Stimulated activated CD4-positive, alpha-beta T cell treated with anti-CD3 and anti-CD28 coated beads, Interleukin-2, amount 100 ng/mL, for 24 hours (primary cell): Measurements from ENCODE around the gene EP400.
"Not testable (repeated sequence)": the region's sequence is repeated elsewhere in the genome, so short reads cannot be mapped to it uniquely, and the experiment has no call there.

Source experiments
- DNase-seq, 2 donors: peaks; one replicate each; pipeline ENCODE4 v3.0.0-alpha.2; 2020

Gene EP400

GRCh38 chr12:132099739-132100138 is 150.0 kb downstream of the EP400 start:
- no peak for DNase-seq

- DNase-seq, result no peak
Observed at GRCh38 chr12:132100306-132101065, 150.7 kb downstream of the EP400 start.

GRCh38 chr12:132102297-132102696 is 152.6 kb downstream of the EP400 start:
- DNase-seq, result no peak

GRCh38 chr12:132103072-132103471 is 153.3 kb downstream of the EP400 start:
- not testable (repeated sequence) for DNase-seq

GRCh38 chr12:132103542-132104308 is 154.0 kb downstream of the EP400 start:
- no peak for DNase-seq

GRCh38 chr12:132105467-132105866 is 155.7 kb downstream of the EP400 start:
- no peak for DNase-seq

GRCh38 chr12:132106921-132107320 is 157.2 kb downstream of the EP400 start:
- DNase-seq, result no peak

- DNase-seq, result no peak
Observed at GRCh38 chr12:132108211-132108832, 158.6 kb downstream of the EP400 start.

- DNase-seq, result no peak
Observed at GRCh38 chr12:132109741-132110140, 160.0 kb downstream of the EP400 start.

- no peak for DNase-seq
Observed at GRCh38 chr12:132110677-132111076, 160.9 kb downstream of the EP400 start.

- no peak for DNase-seq
Observed at GRCh38 chr12:132111654-132112304, 162.0 kb downstream of the EP400 start.

- DNase-seq, result no peak
Observed at GRCh38 chr12:132114667-132115066, 164.9 kb downstream of the EP400 start.

GRCh38 chr12:132115500-132115899 is 165.8 kb downstream of the EP400 start:
- DNase-seq, result no peak

- no peak for DNase-seq
Observed at GRCh38 chr12:132116709-132117557, 167.2 kb downstream of the EP400 start.

GRCh38 chr12:132117558-132117875 is 167.8 kb downstream of the EP400 start:
- no peak for DNase-seq

GRCh38 chr12:132118876-132119275 is 169.1 kb downstream of the EP400 start:
- DNase-seq, result no peak

GRCh38 chr12:132121283-132121682 is 171.5 kb downstream of the EP400 start:
- DNase-seq, result no peak

- DNase-seq, result no peak
Observed at GRCh38 chr12:132123970-132124765, 174.4 kb downstream of the EP400 start.

- no peak for DNase-seq
Observed at GRCh38 chr12:132124766-132125425, 175.2 kb downstream of the EP400 start.

GRCh38 chr12:132125736-132126135 is 176.0 kb downstream of the EP400 start:
- no peak for DNase-seq

GRCh38 chr12:132127041-132127440 is 177.3 kb downstream of the EP400 start:
- no peak for DNase-seq
